Head of caudate nucleus (tissue), 42 donors: Measurements from ENCODE around the gene RNF126.
"Not testable (repeated sequence)": the region's sequence is repeated elsewhere in the genome, so short reads cannot be mapped to it uniquely, and the experiment has no call there.

ENCODE experiments used
- DNase-seq, 42 donors: peaks; one replicate each; pipeline versions ENCODE4 v3.0.0 to v3.0.0-alpha.2; 2020 to 2021; ENCODE audit warnings: mixed read lengths in 7 of 42
- intact Hi-C: fragments of 100-400 bp; cut with DNase I; formaldehyde crosslinking; loops from one replicate; pipeline ENCODE4 v1.15.0; 2022

RNF126 gene

GRCh38 chr19:640161-640558, 22.9 kb downstream of the RNF126 start:
- no peak for DNase-seq
- intact Hi-C loops, result no loop called here

GRCh38 chr19:639253-640160, 23.5 kb downstream of the RNF126 start, which contains the start of gene FGF22:
Gene FGF22, plus strand, starts transcription at chr19:639879. Its CDS starts 47 bp downstream, at chr19:639926.
- intact Hi-C loops, result no loop called here
- peak; percentile 79 to 98 (median 95) for DNase-seq

DNA sequence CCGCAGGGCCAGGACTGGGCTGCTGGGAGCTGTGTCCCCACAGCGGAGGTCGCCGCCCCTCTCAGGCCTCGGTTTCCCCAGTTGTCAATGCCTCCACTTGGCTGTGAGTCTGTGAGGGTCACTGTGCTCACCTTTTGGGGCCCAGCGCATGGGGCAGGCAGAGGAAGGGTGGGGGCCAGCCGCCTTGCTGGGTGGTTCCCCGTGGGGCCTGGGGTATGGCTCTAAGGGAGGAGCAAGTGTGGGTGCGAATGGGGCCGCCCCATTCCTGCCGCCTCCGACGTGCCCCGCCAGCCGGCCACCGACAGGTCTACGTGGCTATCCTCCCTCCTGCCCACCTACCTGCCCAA, 24.1 kb downstream of the RNF126 start:
- intact Hi-C loops, result no loop called here
- no peak for DNase-seq

DNA sequence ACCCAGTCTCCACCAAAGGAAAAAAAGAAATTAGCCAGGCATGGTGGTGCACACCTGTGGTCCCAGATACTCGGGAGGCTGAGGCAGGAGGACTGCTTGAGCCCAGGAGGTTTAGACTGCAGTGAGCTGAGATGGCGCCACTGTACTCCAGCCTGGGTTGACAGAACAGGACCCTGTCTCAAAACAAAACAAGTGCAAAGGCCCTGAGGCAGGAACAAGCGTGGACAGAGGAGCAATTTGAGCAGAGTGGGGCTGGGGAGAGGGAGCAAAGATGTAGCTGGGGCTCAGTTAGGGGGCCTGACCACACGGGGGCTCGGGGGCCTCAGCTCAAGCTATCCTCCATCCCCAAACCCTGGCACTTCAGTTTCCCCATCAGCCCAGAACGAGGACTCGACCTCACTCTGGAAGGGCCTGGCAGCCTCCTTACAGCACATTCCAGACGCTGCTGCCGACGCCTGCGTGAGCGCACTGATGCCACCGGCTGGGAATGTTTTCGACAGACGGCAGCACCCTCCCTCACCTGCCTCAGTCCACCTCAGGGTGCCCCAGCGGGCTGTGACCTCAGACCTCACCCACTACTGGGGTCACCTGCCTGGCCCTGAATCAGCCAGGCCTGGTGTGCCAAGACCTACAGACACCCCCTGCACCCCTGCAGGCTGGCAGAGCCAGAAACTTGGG, 27.9 kb downstream of the RNF126 start:
- DNase-seq, result no peak
- intact Hi-C loops, result no loop called here

GRCh38 chr19:633786-634639, 29.0 kb downstream of the RNF126 start:
- intact Hi-C loops, result no loop called here

GRCh38 chr19:633068-633785, 29.8 kb downstream of the RNF126 start, which contains the start of gene POLRMT:
Gene POLRMT, minus strand, starts transcription at chr19:633537. Its CDS starts 25 bp downstream, at chr19:633512.
- intact Hi-C loops, result no loop called here

More at GRCh38 chr19:633786-634639, 29.0 kb downstream of the RNF126 start:
- no peak for DNase-seq

DNA sequence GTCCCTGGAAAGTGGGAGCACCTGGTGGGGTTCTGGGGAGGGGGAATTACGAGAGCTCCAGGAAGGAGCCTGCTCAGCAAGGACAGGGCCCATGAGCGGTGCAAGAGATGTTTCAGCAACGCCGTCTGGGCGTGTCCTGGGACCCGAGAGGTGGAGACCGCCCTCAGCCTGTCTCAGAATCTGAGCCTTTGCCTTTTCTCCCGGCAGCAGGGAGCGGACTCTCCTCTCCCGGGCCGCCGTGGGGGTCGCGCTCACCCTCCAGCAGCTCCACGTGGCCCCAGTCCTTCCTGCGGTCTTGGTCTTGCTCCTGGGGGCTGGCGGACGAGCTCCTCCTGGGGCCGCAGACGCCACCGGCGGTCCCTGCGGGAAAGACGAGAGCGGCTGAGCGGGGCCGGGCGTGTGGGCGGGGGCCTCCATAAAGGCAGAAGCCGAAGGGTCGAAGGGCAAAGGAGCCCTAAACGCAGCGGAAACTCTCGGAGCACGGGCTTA, 30.4 kb downstream of the RNF126 start:
- intact Hi-C loops, result no loop called here
- DNase-seq, result no peak

More at GRCh38 chr19:633068-633785, 29.8 kb downstream of the RNF126 start, which contains the start of gene POLRMT:
- DNase-seq, result peak; percentile 94 to 99 (median 97)

DNA sequence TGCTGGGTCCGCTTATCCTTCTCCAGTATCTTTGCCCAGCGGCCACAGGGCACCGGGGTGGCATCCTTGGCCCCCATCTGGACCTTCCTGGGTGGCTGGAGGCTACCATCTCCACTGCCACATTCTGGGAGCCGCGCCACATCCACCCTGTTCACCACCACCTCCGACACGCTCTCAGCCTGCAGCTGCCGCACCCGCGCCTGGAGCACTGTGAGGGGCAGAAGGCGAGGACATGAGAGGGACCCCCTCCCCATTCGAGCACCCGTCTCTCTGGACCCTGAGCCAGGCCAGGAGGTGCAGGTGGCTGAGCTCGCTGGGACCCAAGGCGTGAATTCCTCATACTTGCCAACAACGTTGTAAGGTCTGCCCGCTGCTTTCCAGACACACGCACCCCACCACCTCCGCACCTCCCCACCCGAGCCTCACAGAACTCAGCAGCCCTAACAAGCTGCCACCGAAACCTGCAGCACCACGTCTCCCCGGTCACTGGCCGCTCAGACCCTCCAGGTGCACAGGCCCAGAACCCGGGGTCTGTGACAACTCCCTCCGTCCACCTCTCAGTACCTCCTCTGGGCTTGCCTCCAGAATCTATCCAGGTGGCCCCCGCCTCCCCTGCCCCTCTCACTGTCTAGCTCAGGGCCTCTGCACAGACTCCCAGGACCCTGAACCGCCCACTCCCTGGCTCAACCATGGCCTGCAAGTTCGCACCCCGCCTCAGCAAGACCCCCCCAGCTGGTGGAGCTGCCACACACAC, 32.9 kb downstream of the RNF126 start:
- intact Hi-C loops, result no loop called here
- no peak for DNase-seq

DNA sequence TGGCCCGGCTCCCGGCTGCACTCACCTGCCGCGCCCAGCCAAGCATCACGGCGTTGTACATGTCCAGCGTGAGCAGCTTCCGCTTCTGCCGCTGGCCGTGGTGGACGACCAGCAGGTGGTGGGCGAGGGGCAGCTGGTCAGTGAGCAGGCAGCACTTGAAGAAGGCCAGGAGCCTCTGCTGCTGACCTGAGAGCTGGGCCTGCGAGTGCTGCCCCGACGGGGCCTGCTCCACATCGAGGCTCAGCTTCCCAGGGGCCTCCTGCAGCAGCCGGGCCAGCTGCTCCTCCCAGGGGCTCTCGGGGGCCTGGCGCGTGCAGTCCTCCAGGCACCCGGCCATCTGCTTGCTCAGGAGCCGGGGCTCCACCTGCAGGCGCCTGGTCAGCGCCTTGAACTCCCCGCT, 33.5 kb downstream of the RNF126 start:
- DNase-seq, intact Hi-C loops: not testable (repeated sequence)

DNA sequence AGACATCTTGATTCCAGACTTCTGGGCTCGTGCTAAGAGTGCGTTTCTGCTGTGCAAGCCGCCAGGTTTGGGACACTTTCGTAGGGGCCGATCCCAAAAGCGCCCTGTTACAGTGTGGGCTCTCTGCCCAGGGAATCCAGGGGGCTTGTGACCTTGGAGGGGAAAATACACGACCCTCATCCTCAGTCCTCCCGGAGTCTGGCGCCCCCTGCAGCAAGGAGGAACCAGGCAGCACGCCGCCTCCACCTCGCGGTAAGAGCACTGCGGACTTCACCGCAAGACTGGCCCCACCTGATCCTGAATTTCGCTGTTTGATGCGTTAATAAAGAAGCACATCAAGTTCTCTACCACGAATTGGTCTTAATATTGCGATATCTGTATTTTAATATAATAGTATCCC, 34.8 kb downstream of the RNF126 start:
- intact Hi-C loops, result no loop called here
- peak in 1 of 42 donors; percentile 59 for DNase-seq

DNA sequence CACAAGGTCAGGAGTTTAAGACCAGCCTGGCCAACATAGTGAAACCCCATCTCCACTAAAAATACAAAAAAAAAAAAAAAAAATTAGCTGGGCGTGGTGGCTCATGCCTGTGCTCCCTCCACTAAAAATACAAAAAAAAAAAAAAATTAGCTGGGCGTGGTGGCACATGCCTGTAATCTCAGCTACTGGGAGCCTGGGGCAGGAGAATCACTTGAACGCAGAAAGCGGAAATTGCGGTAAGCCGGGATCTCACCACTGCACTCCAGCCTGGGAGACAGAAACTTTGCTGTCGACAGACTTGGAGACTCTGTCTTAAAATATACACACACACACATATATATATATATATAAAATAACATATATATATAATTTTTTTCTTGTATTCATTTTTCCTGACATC, 36.4 kb downstream of the RNF126 start:
- DNase-seq, intact Hi-C loops: not testable (repeated sequence)

DNA sequence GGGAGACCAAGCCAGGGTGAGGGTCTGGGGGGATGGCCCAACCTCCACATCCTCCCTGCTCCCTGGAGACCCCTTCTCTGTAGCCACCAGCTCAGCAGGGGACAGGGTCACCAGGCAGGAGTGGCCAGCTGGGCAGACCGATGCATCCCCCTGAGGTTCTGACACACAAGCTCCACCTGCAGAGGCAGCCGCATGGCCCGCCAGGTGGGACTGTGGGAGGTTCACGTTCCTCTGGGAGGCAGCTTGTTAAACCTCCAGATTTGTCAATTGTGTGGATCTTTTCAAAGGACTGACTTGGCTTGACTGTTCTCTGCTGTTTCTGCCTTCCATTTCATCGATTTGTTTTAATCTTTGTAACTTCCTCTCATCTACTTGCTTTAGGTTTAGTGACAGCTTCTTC, 37.8 kb downstream of the RNF126 start:
- intact Hi-C loops, result no loop called here
- peak in 16 of 42 donors; percentile 36 to 73 (median 58) for DNase-seq

GRCh38 chr19:624433-625109, 38.4 kb downstream of the RNF126 start:
- intact Hi-C loops, result no loop called here
- DNase-seq, result no peak

GRCh38 chr19:623974-624373, 39.0 kb downstream of the RNF126 start:
- no peak for DNase-seq
- intact Hi-C loops, result no loop called here

GRCh38 chr19:623175-623916, 39.7 kb downstream of the RNF126 start:
- DNase-seq, result no peak
- intact Hi-C loops, result no loop called here

- intact Hi-C loops, result no loop called here
Observed at GRCh38 chr19:622666-623065, 40.3 kb downstream of the RNF126 start.

More at GRCh38 chr19:622666-623065, 40.3 kb downstream of the RNF126 start:
- no peak for DNase-seq
